Astrocyte (in vitro differentiated cells and primary cell): ENCODE measurements around the gene ROBO2. TPM values are rescaled to one million over a fixed set of nuclear protein-coding genes. Genes with fewer than 3 reads are reported as not detected.

Experiments used
- DNase-seq: peaks from one replicate; pipeline ENCODE4 v3.0.0-alpha.2; 2010; ENCODE audit warnings: low read depth
- FAIRE-seq: peaks from 2 replicates; lab custom pipeline; 2011; peaks lifted over from hg19 to GRCh38; lab: Jason Lieb, UNC
- H2AFZ ChIP-seq: 2 replicates; pipeline ENCODE4 v1.6.0; 2012; ENCODE audit warnings: low read depth, low read length, inconsistent platforms
- H3K27ac ChIP-seq: 2 replicates; pipeline ENCODE4 v1.5.1; 2011; ENCODE audit warnings: low read depth, low read length, inconsistent platforms
- H3K27me3 ChIP-seq: 2 replicates; pipeline ENCODE4 v1.6.0; 2011; ENCODE audit warnings: low read length, inconsistent platforms; ENCODE audit not compliant: insufficient read depth
- H3K36me3 ChIP-seq: 2 replicates; pipeline ENCODE4 v1.5.1; 2011; ENCODE audit warnings: low read length, inconsistent platforms; ENCODE audit not compliant: insufficient read depth
- H3K4me1 ChIP-seq: 2 replicates; pipeline ENCODE4 v1.5.1; 2011; ENCODE audit warnings: low read length, inconsistent platforms; ENCODE audit not compliant: insufficient read depth
- H3K4me2 ChIP-seq: 2 replicates; pipeline ENCODE4 v1.6.0; 2012; ENCODE audit warnings: low read length, inconsistent platforms
- H3K4me3 ChIP-seq: 2 replicates; pipeline ENCODE4 v1.5.1; 2011; ENCODE audit warnings: low read depth, mild to moderate bottlenecking, low read length, inconsistent platforms; ENCODE audit not compliant: insufficient read depth
- H3K79me2 ChIP-seq: 2 replicates; pipeline ENCODE4 v1.6.0; 2012; ENCODE audit warnings: mild to moderate bottlenecking, low read length, inconsistent platforms; ENCODE audit not compliant: insufficient read depth
- H3K9ac ChIP-seq: 2 replicates; pipeline ENCODE4 v1.6.0; 2012; ENCODE audit warnings: mild to moderate bottlenecking, low read length, inconsistent platforms
- H3K9me3 ChIP-seq: 2 replicates; pipeline ENCODE4 v1.5.1; 2012; ENCODE audit warnings: low read depth, mild to moderate bottlenecking, low read length, inconsistent platforms; ENCODE audit not compliant: insufficient read depth
- H4K20me1 ChIP-seq: 2 replicates; pipeline ENCODE4 v1.6.0; 2012; ENCODE audit warnings: low read length, inconsistent platforms; ENCODE audit not compliant: insufficient read depth
- H3K27ac Mint-ChIP-seq: one replicate; pipeline ENCODE4 v1.8.0; 2021; ENCODE audit warnings: mild to moderate bottlenecking, mixed read lengths; ENCODE audit not compliant: unreplicated experiment
- H3K27me3 Mint-ChIP-seq: one replicate; pipeline ENCODE4 v1.8.0; 2021; ENCODE audit warnings: low read depth, mixed read lengths; ENCODE audit not compliant: unreplicated experiment
- H3K36me3 Mint-ChIP-seq: one replicate; pipeline ENCODE4 v1.8.0; 2021; ENCODE audit warnings: low read depth, mixed read lengths; ENCODE audit not compliant: unreplicated experiment
- H3K4me1 Mint-ChIP-seq: one replicate; pipeline ENCODE4 v1.8.0; 2021; ENCODE audit warnings: low read depth, mixed read lengths; ENCODE audit not compliant: unreplicated experiment
- H3K4me3 Mint-ChIP-seq: one replicate; pipeline ENCODE4 v1.8.0; 2021; ENCODE audit warnings: mild to moderate bottlenecking, moderate library complexity, mixed read lengths; ENCODE audit not compliant: unreplicated experiment
- H3K9me3 Mint-ChIP-seq: one replicate; pipeline ENCODE4 v1.8.0; 2021; ENCODE audit warnings: mild to moderate bottlenecking, mixed read lengths; ENCODE audit not compliant: unreplicated experiment
- CTCF ChIP-seq: IDR thresholded peaks from 2 replicates; pipeline ENCODE4 v1.5.1; 2011; ENCODE audit warnings: low read depth, mild to moderate bottlenecking, inconsistent platforms, low read length, moderate library complexity; ENCODE audit not compliant: insufficient read depth
- EZH2 ChIP-seq: IDR thresholded peaks from 2 replicates; pipeline ENCODE4 v1.6.1; 2012; ENCODE audit warnings: mild to moderate bottlenecking, low read length, inconsistent platforms; ENCODE audit not compliant: insufficient read depth
- total RNA-seq: library from RNA; stranded (reverse); gene quantifications from 2 replicates; pipeline ENCODE4 v1.2.1, GENCODE V29; 2021

Gene ROBO2
- total RNA-seq, 1 donor from 2014 or later: 1.4 TPM

- no peaks in the 10 kb centered on the region for H3K36me3 ChIP-seq
- Mint-ChIP-seq H3K27ac (no peak overlapping the region), H3K4me3 (no peak overlapping the region), H3K4me1 (no peaks in the 10 kb centered on the region), H3K36me3 (no peaks in the 10 kb centered on the region), H3K9me3 (no peaks in the 10 kb centered on the region), H3K27me3 (no peaks in the 10 kb centered on the region)
- TF ChIP-seq CTCF: no peak
- no peak for TF ChIP-seq EZH2
- no peaks in the 10 kb centered on the region for H3K79me2 ChIP-seq
- no peak overlapping the region for H3K4me2 ChIP-seq
- FAIRE-seq (no peak), DNase-seq (no peak)
- no peaks in the 10 kb centered on the region for H3K27me3 ChIP-seq
- H4K20me1 ChIP-seq: no peaks in the 10 kb centered on the region
- no peak overlapping the region for H2AFZ ChIP-seq
- H3K4me1 ChIP-seq: no peaks in the 10 kb centered on the region
- H3K9ac ChIP-seq: no peak overlapping the region
- H3K27ac ChIP-seq: no peak overlapping the region
- H3K9me3 ChIP-seq: no peaks in the 10 kb centered on the region
- no peak overlapping the region for H3K4me3 ChIP-seq
Observed at GRCh38 chr3:77588863-77589262, 549.0 kb downstream of the ROBO2 start.

GRCh38 chr3:77590191-77590590 lies 550.3 kb downstream of the ROBO2 start:
- no peak overlapping the region for H3K27ac ChIP-seq
- no peaks in the 10 kb centered on the region for H3K9me3 Mint-ChIP-seq
- H3K36me3 Mint-ChIP-seq: no peaks in the 10 kb centered on the region
- no peaks in the 10 kb centered on the region for H3K36me3 ChIP-seq
- H3K4me2 ChIP-seq: no peak overlapping the region
- no peaks in the 10 kb centered on the region for H3K9me3 ChIP-seq
- no peaks in the 10 kb centered on the region for H4K20me1 ChIP-seq
- H3K4me1 Mint-ChIP-seq: no peaks in the 10 kb centered on the region
- no peak for TF ChIP-seq EZH2
- no peak for TF ChIP-seq CTCF
- no peak overlapping the region for H2AFZ ChIP-seq
- no peak overlapping the region for H3K4me3 Mint-ChIP-seq
- no peaks in the 10 kb centered on the region for H3K79me2 ChIP-seq
- H3K27me3 Mint-ChIP-seq: no peaks in the 10 kb centered on the region
- DNase-seq: no peak
- H3K9ac ChIP-seq: no peak overlapping the region
- H3K27ac Mint-ChIP-seq: no peak overlapping the region
- no peak overlapping the region for H3K4me3 ChIP-seq
- H3K27me3 ChIP-seq: no peaks in the 10 kb centered on the region
- no peaks in the 10 kb centered on the region for H3K4me1 ChIP-seq
- FAIRE-seq: no peak

- Mint-ChIP-seq H3K36me3 (peaks cover 3% of the 10 kb centered on the region), H3K9me3 (no peaks in the 10 kb centered on the region), H3K27ac (no peak overlapping the region), H3K27me3 (no peaks in the 10 kb centered on the region), H3K4me3 (no peak overlapping the region), H3K4me1 (no peaks in the 10 kb centered on the region)
- no peaks in the 10 kb centered on the region for H4K20me1 ChIP-seq
- no peaks in the 10 kb centered on the region for H3K36me3 ChIP-seq
- no peak overlapping the region for H2AFZ ChIP-seq
- H3K27ac ChIP-seq: no peak overlapping the region
- TF ChIP-seq EZH2 (no peak), CTCF (no peak)
- no peaks in the 10 kb centered on the region for H3K27me3 ChIP-seq
- H3K79me2 ChIP-seq: no peaks in the 10 kb centered on the region
- no peaks in the 10 kb centered on the region for H3K4me1 ChIP-seq
- DNase-seq: no peak
- H3K9me3 ChIP-seq: no peaks in the 10 kb centered on the region
- no peak overlapping the region for H3K9ac ChIP-seq
- FAIRE-seq: no peak
- H3K4me2 ChIP-seq: no peak overlapping the region
- H3K4me3 ChIP-seq: no peak overlapping the region
Observed at GRCh38 chr3:77595371-77595870, 555.5 kb downstream of the ROBO2 start.
